HG03135 (cell line): ENCODE data around the gene KDM2A.

Experiments used
- ATAC-seq: cut with Tn5 transposase; IDR thresholded peaks from one replicate; pipeline ENCODE4 v1.9.1; 2021; ENCODE audit warnings: mild to moderate bottlenecking, moderate library complexity; ENCODE audit not compliant: unreplicated experiment

The KDM2A gene

DNA sequence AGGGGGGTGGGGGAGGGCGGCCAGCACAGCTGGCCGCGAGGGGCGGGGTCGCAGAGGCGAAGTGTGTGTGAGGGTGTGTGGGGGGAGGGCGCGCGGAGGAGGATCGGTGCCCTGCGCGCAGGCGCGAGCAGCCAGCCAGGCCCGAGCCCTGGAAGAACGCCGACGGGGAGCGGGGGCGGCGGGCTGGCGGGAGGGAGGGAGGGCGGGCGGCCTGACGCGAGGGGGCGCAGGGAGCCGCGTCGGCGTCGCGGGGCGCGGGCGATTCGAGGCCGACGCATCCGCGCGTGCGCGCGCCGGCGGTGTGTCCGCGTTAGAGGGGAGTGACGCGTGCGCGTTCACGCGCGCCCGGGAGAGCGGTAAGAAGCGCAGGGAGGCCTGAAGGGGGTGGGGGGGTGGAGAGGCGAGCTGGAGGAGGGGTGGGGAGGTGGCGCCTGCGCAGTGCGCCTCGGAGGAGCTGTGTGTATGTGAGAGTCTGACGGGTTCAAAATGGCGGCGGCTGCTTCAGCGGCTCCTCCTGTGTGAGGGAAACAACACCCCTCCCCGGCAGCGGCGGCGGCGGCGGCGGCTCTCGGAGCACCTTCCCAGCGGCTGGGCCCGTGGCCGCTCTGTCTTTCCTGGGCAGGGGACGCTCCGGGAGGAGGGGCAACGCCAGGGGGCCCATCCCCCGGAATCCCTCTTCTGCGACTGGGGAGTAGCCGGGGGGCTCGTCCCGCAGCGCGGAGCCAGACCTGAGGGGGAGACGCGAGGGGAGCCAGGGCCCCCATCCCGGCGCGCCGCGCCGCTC, at the start of gene KDM2A:
Gene KDM2A, plus strand, starts transcription at position 463 of the 784 bp plus-strand sequence. CDS start 2,054 bp downstream, outside the sequence.
- ATAC-seq: peak; percentile 60

GRCh38 chr11:67071420-67072284, 47.4 kb upstream of the KDM2A start:
- no peak for ATAC-seq

DNA sequence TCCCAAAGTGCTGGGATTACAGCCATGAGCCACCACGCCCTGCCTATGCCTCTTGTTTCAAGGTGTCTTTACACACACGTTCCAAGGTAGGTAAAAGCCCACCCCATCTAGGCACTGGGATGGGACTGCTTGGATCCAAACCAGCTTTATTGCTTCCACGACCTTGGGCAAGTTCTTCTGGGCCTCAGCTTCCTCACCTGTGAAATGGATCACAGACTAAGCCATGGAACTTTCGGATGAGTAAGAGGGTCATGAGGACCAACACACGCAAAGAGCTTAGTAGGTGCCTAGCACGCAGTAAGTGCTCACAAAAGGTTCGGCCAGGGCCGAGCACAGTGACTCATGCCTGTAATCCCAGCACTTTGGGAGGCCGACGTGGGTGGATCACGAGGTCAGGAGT, 46.8 kb upstream of the KDM2A start:
- ATAC-seq: no peak

DNA sequence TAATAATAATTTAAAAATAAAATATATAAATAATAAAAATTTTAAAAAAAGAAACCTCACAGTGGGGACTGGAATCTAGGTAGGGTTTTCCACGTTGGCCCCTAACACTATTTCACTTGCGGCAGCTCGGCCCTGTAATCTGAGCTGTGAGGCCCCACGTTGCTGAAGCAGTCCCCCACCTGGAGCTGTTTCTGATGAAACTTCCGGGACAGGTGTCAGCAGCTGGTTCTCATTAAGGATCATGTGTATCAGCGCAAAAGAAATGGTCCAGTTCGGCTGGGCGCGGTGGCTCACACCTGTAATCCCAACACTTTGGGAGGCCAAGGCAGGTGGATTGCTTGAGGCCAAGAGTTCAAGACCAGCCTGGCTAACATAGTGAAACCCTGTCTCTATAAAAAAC, 45.2 kb upstream of the KDM2A start:
- no peak for ATAC-seq

GRCh38 chr11:67076202-67076601, 42.9 kb upstream of the KDM2A start:
- no peak for ATAC-seq

DNA sequence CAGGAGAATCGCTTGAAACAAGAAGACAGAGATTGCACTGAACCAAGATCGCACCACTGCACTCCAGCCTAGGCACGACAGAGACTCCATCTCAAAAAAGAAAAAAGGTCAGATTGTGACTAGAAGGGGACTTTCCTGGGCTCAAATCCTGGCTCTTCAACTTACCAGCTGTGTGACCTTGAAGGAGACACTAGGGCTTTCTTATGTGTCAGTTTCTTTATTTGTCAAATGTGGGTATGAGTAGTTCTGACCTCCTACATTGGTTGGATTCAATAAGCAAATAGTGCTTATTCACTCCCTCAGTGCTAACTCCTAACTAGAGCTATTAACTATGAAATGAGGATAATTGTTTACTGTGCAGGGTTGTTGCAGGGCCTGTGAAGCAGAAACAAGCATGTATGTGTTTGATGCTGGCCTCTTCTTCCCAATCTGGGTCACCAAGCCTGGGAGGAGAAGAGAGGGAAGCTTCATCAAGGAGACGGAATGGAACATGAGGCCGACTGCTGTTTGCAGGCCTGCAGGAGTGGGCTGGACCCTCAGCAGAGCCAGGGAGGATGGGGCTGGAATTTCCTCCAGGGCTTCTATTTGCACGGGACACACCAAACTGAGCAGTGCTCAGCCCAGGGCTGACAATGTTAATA, 39.9 kb upstream of the KDM2A start:
- ATAC-seq: no peak

- ATAC-seq: no peak
Observed at GRCh38 chr11:67082071-67082791, 36.8 kb upstream of the KDM2A start.

GRCh38 chr11:67083786-67084366, 35.2 kb upstream of the KDM2A start:
- ATAC-seq: no peak

DNA sequence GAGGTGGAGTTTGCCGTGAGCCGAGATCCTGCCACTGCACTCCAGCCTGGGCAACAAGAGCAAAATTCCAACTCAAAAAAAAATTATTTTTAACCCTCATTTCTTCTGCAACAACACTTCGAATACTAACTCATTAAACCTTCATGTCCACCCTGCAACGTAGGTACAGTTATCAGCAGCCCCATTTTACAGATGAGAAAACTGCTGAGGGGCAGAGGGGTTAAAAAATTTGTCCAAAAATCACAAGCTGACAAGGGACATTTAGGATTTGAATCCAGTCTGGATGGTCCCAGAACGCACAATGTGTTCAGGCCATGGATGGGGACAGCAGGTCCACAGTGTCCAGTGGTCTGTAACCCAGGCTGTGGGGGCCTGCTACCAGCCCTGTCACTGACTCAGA, 33.4 kb upstream of the KDM2A start:
- no peak for ATAC-seq

- ATAC-seq: no peak
Observed at GRCh38 chr11:67090717-67091116, 28.3 kb upstream of the KDM2A start.

- ATAC-seq: no peak
Observed at GRCh38 chr11:67095214-67095507, 23.9 kb upstream of the KDM2A start.

DNA sequence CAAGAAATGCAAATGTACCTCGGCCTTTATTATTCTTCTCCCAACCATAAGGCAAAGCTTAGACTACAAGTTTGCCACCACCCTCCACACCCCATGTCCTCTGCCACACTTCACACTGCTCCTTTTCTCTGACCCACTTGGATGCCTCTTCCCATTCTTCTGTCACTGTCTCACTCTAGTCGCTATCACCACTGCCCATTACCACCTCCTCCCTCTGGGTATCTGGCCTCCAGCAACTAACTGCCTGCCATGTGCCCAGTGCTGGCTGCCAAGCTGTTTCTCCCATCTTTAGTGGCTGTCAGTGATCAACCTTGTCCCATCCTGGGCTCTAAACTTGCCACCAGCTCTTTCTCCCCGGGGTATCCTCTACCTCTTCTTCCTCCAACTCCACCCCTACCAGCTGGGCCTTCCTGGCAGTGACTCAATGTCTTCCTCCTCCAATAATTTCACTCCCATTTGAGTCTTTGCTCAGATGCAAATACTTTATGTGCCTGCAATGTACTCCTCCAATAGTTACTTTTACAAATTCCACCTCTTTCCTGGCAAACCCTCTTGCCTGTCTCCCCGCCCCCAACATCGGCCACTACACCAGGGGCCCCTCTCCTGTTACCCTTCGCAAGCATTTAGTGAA, 20.1 kb upstream of the KDM2A start:
- no peak for ATAC-seq

DNA sequence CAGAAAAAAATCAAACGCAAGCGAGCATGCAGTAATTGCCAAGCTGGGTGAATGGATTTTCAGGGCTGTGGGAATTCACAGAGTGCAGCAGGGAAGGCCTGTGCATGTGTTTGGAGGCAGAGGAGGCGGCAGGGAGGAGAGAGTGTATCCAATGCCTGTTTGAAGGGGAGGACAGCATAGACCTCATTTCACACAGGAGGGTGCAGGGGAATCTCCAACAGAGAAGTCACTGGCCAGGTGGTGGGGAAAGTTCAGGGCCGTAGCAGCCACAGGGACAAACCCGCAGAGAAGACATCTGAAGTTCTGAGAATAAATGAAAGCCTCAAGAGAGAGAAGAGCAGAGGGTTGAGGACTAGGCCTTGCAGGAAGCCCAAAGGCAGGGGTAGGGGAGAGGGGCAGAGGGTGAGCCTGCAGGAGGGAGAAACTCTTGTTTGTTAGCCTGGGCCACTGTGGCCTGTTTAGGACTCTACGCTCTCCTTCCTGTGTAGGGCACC, 19.2 kb upstream of the KDM2A start:
- ATAC-seq: no peak

DNA sequence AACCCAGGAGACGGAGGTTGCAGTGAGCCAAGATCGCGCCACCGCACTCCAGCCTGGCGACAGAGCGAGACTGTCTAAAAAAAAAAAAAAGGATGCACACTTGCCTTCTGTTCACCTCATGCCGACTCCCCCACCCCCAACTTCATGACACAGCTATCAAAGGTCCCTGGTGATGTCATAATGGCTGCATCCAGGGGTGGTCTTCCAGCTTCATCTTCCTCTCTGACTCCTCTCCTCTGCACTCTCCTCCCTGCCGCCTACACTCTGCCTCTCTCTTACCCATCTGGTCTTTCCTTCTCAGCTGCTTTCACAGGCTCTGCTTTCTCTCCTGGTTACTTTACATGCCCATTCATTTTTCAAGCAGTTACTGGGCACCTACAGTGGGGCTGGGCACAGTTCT, 16.4 kb upstream of the KDM2A start:
- ATAC-seq: no peak

DNA sequence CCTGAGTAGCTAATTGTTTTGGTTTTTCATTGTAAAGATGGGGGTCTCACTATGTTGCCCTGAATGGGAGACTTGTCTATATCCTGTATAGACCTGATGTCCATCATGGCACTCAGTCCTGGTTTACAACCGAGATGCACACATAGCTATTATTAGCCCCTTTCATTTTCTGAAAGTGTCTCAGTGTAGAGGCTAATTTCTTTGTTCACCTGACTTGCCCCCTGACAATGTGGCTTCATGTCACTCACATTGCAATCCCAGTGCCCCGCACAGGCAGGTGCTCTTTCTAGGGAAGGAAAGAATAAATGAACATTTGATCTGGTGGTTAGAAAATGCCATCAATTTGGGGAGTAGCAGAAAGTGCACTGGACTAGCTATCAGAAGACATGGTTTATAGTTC, 13.1 kb upstream of the KDM2A start:
- ATAC-seq: no peak

DNA sequence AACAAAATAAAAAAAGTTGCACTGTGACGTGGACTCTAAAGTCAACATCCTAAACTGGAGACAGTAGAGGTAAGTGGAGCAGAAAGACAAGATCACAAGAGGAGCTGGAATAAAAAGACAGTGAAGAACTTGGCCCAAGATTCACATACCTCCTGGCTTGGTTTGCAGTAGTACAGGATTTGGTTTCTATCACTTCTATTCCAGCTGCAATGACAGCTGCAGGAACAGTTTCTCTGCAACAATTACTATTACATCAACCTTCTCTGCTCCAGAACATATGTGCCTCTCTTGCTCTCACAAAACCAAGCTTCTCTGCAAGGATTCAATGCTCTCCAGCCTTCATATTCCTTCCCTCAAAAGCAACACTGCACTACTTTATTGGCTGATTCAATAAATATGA, 7.8 kb upstream of the KDM2A start:
- ATAC-seq: no peak

DNA sequence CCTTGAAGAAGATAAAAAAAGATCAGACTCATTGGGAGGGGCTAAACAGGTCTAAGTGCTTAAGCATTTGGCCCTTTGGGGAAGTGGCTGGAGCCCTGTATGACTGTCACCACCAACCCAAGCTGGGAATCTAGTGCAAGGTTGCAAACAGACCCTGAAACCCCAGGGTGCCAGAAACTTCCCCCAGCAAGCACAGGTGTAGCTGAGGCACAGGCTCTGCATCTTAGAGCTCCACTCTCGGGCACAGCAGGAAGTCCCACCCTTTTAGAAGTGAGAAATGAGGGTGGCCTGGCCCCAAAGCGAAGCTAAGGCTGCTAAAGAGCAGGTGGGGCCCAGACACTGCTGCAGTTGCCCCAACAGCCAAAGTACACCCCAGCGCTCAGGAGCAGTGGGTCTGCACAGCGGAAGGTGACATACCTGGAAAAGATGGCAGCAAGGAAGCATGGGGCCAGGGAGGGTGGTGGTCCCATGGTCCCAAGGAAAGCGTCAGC, 5.8 kb upstream of the KDM2A start:
- ATAC-seq: no peak

DNA sequence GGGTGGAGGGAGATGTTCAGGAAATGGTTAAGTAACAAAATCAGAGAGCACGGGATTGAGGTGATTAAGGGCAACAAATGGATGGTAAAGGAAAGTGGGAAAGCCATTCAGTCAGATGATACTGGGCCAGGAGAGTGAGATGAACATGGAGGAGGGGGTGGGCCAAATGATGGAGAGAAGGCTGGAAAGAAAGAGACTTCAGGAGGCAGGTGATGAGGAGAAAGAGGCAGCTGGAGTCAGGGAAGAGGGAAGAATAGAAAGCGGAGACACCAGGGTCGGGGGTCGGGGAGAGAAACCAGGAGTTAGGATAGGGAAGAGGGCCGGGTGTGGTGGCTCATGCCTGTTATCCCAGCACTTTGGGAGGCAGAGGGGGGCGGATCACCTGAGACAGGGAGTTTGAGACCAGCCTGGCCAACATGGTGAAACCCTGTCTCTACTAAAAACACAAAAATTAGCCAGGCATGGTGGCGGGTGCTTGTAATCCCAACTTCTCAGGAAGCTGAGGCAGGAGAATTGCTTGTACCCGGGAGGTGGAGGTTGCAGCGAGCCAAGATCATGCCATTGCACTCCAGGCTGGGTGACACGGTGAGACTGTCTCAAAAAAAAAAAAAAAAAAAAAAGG, 4.7 kb upstream of the KDM2A start:
- no peak for ATAC-seq

DNA sequence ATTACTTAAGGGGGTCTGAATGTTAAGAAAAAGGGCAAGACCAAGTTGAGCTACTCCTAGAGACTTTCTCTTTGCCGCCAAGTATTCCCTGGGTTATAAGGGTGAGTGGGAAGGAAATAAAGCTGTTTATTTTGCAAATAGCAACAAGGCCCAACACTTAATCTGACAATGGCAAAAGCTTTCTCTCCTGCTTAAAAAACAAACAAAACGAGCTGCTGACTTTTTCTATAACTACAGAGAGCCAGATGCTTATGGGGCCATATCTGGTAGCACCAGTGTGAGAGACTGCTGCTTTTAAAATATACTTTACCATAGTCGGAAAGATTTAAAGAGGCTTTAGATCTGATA, 2.3 kb upstream of the KDM2A start:
- ATAC-seq: no peak

DNA sequence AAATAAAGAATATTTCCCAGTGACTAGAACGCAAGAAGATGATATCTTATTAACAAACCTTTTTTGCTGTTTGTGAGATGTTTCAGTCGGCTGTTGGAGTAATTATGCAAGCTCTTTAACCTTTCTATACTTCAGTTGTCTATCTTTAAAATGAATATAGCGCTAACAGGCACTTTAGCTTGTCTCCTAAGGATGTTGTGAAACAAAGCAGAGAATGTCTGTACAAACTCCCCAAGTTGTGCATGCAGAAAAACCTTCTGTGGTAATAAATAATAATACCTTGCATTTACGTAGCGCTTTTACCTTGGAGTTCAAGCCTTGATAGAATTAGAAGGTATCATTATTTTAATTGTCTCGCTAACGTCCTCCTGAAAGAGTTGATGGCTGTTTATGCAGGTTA, 1.9 kb upstream of the KDM2A start:
- ATAC-seq: no peak
